HCT116 (cell line): ENCODE results near the gene MAFG. TPM values are rescaled to one million over a fixed set of nuclear protein-coding genes. Genes with fewer than 3 reads are reported as not detected.

Experiments
- ATAC-seq: fragments of 200-7000 bp; cut with Tn5 transposase; 2 replicates; pipeline ENCODE4 v1.9.1; 2020; ENCODE audit warnings: mild to moderate bottlenecking, moderate library complexity
- BruUV-seq: library from RNA; stranded (reverse); fragments of 400-500 nt; replicated peaks from 2 replicates; lab custom pipeline; 2021; lab: Mats Ljungman, UMichigan
- CTCF ChIA-PET: fragments of 300-600 bp; sonication (Branson Sonifier 250); formaldehyde crosslinking; loops from one replicate; lab custom pipeline; 2021; ENCODE audit warnings: antibody characterized with exemption; lab: Charles Lee
- POLR2A ChIA-PET: fragments of 300-600, 350-600 bp; sonication (Branson Sonifier 250); formaldehyde crosslinking; loops from one replicate; lab custom pipeline; 2021; ENCODE audit warnings: antibody characterized with exemption; lab: Charles Lee
- RAD21 ChIA-PET, 2 experiments: fragments of 300-600 bp; sonication (Branson Sonifier 250); formaldehyde crosslinking; loops; one replicate each; lab custom pipeline; 2023; ENCODE audit warnings: low total read pairs in 2 of 2; ENCODE audit not compliant: uncharacterized antibody in 2 of 2, unreplicated experiment in 2 of 2, low non-redundant PET in 1 of 2; lab: Charles Lee
- DNase-seq: peaks from one replicate; pipeline ENCODE4 v3.0.0-alpha.2; 2010; ENCODE audit warnings: low read depth, low spot score
- H2AFZ ChIP-seq: fragments of 200-600 bp; shearing (Covaris generic), sonication (generic); 2 replicates; pipeline ENCODE4 v1.6.1; 2017; ENCODE audit warnings: low read depth, mixed run types, mixed read lengths, antibody characterized with exemption, low read length; ENCODE audit not compliant: poor library complexity, severe bottlenecking
- H3K27ac ChIP-seq: 2 replicates; pipeline ENCODE4 v1.5.1; 2012; ENCODE audit warnings: low read depth, low read length
- H3K27me3 ChIP-seq: fragments of 200-600 bp; sonication (generic); 2 replicates; pipeline ENCODE4 v1.6.1; 2016; ENCODE audit warnings: mixed run types, low read length, mixed read lengths; ENCODE audit not compliant: insufficient read depth
- H3K36me3 ChIP-seq, 2 experiments: fragments of 200-500 bp in 1 of 2; fragments of 200-600 bp in 1 of 2; sonication (Bioruptor generic) in 1 of 2; sonication (generic) in 1 of 2; 2 replicates each; pipeline versions ENCODE4 v1.5.1 to v1.6.1; 2014 to 2016; ENCODE audit warnings: low read length in 2 of 2, inconsistent platforms in 1 of 2, mixed read lengths in 1 of 2, mixed run types in 1 of 2; ENCODE audit not compliant: insufficient read depth in 2 of 2, control insufficient read depth in 1 of 2
- H3K4me1 ChIP-seq, 2 experiments: fragments of 200-600 bp in 1 of 2; sonication (generic) in 1 of 2; 2 replicates each; pipeline versions ENCODE4 v1.5.1 to v1.6.1; 2012 to 2017; ENCODE audit warnings: low read length in 2 of 2, inconsistent platforms in 1 of 2, mild to moderate bottlenecking in 1 of 2, mixed read lengths in 1 of 2, mixed run types in 1 of 2, moderate library complexity in 1 of 2; ENCODE audit not compliant: insufficient read depth in 2 of 2, control insufficient read depth in 1 of 2
- H3K4me2 ChIP-seq: fragments of 200-600 bp; sonication (generic); 2 replicates; pipeline ENCODE4 v1.6.1; 2017; ENCODE audit warnings: mixed run types, low read length, mixed read lengths
- H3K4me3 ChIP-seq, 2 experiments: fragments of 200-600 bp in 1 of 2; sonication (generic) in 1 of 2; replicated peaks in 1 of 2; 2 replicates each; pipeline ENCODE4 v1.5.1; 2011 to 2016; ENCODE audit warnings: low read length in 2 of 2, control low read depth in 1 of 2, low read depth in 1 of 2, mild to moderate bottlenecking in 1 of 2, mixed read lengths in 1 of 2, mixed run types in 1 of 2
- H3K79me2 ChIP-seq: fragments of 200-600 bp; sonication (generic); 2 replicates; pipeline ENCODE4 v1.6.1; 2017; ENCODE audit warnings: mild to moderate bottlenecking, mixed run types, low read length, moderate library complexity, mixed read lengths; ENCODE audit not compliant: insufficient read depth
- H3K9ac ChIP-seq: fragments of 200-600 bp; sonication (generic); 2 replicates; pipeline ENCODE4 v1.6.1; 2016; ENCODE audit warnings: low read length, mixed read lengths
- H3K9me2 ChIP-seq: fragments of 200-600 bp; sonication (generic), shearing (Covaris generic); 2 replicates; pipeline ENCODE4 v1.6.1; 2017; ENCODE audit warnings: mixed run types, mild to moderate bottlenecking, moderate library complexity; ENCODE audit not compliant: insufficient read depth
- H3K9me3 ChIP-seq, 2 experiments: fragments of 200-500 bp in 1 of 2; fragments of 200-600 bp in 1 of 2; sonication (Bioruptor generic) in 1 of 2; sonication (generic) in 1 of 2; 2 replicates each; pipeline ENCODE4 v1.6.1; 2014 to 2017; ENCODE audit warnings: low read length in 2 of 2, mixed read lengths in 2 of 2, inconsistent platforms in 1 of 2, low read depth in 1 of 2, mild to moderate bottlenecking in 1 of 2, mixed run types in 1 of 2, moderate library complexity in 1 of 2; ENCODE audit not compliant: control insufficient read depth in 1 of 2, insufficient read depth in 1 of 2
- H4K20me1 ChIP-seq: fragments of 200-600 bp; sonication (generic), shearing (Covaris generic); 2 replicates; pipeline ENCODE4 v1.6.1; 2017; ENCODE audit warnings: mixed run types, mild to moderate bottlenecking, moderate library complexity; ENCODE audit not compliant: insufficient read depth
- CEBPB ChIP-seq: IDR thresholded peaks from 2 replicates; pipeline ENCODE4 v1.6.1; 2012; ENCODE audit warnings: low read depth
- CTCF ChIP-seq, 3 experiments: fragments of 200-600 bp in 1 of 3; sonication (generic) in 1 of 3; IDR thresholded peaks in 2 of 3; conservative IDR thresholded peaks in 1 of 3; 2 replicates each; pipeline ENCODE4 v1.5.1; 2012 to 2017; ENCODE audit warnings: low read depth in 2 of 3, low read length in 2 of 3, antibody characterized with exemption in 1 of 3, borderline replicate concordance in 1 of 3, control low read depth in 1 of 3, mild to moderate bottlenecking in 1 of 3, mixed read lengths in 1 of 3, mixed run types in 1 of 3, moderate library complexity in 1 of 3; ENCODE audit not compliant: insufficient read depth in 1 of 3
- EZH2 ChIP-seq: fragments of 200-600 bp; sonication (generic); IDR thresholded peaks from 2 replicates; pipeline ENCODE4 v1.6.1; 2017; ENCODE audit warnings: antibody characterized with exemption, mixed run types
- EZH2phosphoT487 ChIP-seq: fragments of 200-600 bp; IDR thresholded peaks from 2 replicates; pipeline ENCODE4 v1.6.1; 2018; ENCODE audit warnings: antibody characterized with exemption, borderline replicate concordance
- FOSL1 ChIP-seq: IDR thresholded peaks from 2 replicates; pipeline ENCODE4 v1.6.1; 2012; ENCODE audit warnings: low read depth
- JUND ChIP-seq: IDR thresholded peaks from 2 replicates; pipeline ENCODE4 v1.6.1; 2012
- POLR2AphosphoS5 ChIP-seq: IDR thresholded peaks from 2 replicates; pipeline ENCODE4 v1.6.1; 2011; ENCODE audit warnings: mild to moderate bottlenecking, low read depth, low read length, moderate library complexity
- SIN3A ChIP-seq: IDR thresholded peaks from 2 replicates; pipeline ENCODE4 v1.6.1; 2012; ENCODE audit warnings: low read depth
- YY1 ChIP-seq: IDR thresholded peaks from 2 replicates; pipeline ENCODE4 v1.6.1; 2011; ENCODE audit warnings: low read length, low read depth, moderate library complexity, mild to moderate bottlenecking; ENCODE audit not compliant: insufficient replicate concordance; ENCODE audit errors: extremely low read depth
- ZFX ChIP-seq: fragments of 450-650 bp; IDR thresholded peaks from 2 replicates; pipeline ENCODE4 v1.6.1; 2017
- ZNF274 ChIP-seq: fragments of 200-500 bp; sonication (Bioruptor generic); IDR thresholded peaks from 2 replicates; pipeline ENCODE4 v1.6.1; 2014; ENCODE audit warnings: mild to moderate bottlenecking, low read depth, low read length, inconsistent platforms
- intact Hi-C: fragments of 100-400 bp; cut with micrococcal nuclease; formaldehyde crosslinking; loops from 2 replicates; pipeline ENCODE4 v1.10.0; 2022
- total RNA-seq: library from RNA; stranded (reverse); gene quantifications from one replicate; pipeline ENCODE4 v1.2.1, GENCODE V29; 2021; ENCODE audit not compliant: unreplicated experiment

Gene MAFG
- total RNA-seq, 1 experiment from 2014 or later, result 46.8 TPM

- H3K9ac ChIP-seq, result no peak overlapping the region
- H3K9me2 ChIP-seq, result no peaks in the 10 kb centered on the region
- TF ChIP-seq FOSL1, result no peak
- no peak for TF ChIP-seq POLR2AphosphoS5
- TF ChIP-seq JUND, result no peak
- no peak for TF ChIP-seq CTCF (IDR thresholded peaks at IDR 0.05 in 2 of 3, conservative IDR thresholded peaks at IDR 0.05 in 1 of 3; ENCODE audit: borderline replicate concordance in 1 of 3, insufficient read depth in 1 of 3, low read depth in 2 of 3, low read length in 2 of 3)
- TF ChIP-seq SIN3A, result no peak
- no peak for TF ChIP-seq ZFX
- TF ChIP-seq CEBPB, result no peak
- no peak for TF ChIP-seq EZH2
- TF ChIP-seq ZNF274, result no peak
- TF ChIP-seq YY1, result no peak
- no peak for TF ChIP-seq EZH2phosphoT487
- H3K36me3 ChIP-seq, result no peaks in the 10 kb centered on the region
- peaks cover 0 to 10% of the 10 kb centered on the region in 2 experiments; a peak in 1 of 4 replicates for H3K4me1 ChIP-seq
- H2AFZ ChIP-seq, result no peak overlapping the region
- ATAC-seq, result no peak
- H4K20me1 ChIP-seq, result no peaks in the 10 kb centered on the region
- no peak for DNase-seq
- BruUV-seq, result no TSS peak
- H3K79me2 ChIP-seq, result no peaks in the 10 kb centered on the region
- ChIA-PET RAD21 (no interaction called here), POLR2A (no interaction called here), CTCF (interaction anchor here (1.6 kb wide), 1 partner anchor 16 kb away, joined by 9 read pairs; the partner anchor contains the start of gene NOTUM)
- H3K9me3 ChIP-seq, result no peaks in the 10 kb centered on the region
- intact Hi-C loops, result no loop called here
- no peak overlapping the region for H3K4me2 ChIP-seq
- no peaks in the 10 kb centered on the region for H3K27me3 ChIP-seq
- no peak overlapping the region for H3K4me3 ChIP-seq
- no peak overlapping the region for H3K27ac ChIP-seq
Measured at GRCh38 chr17:81944858-81945257, 17.3 kb upstream of the MAFG start.
